ENCODE measurements around the gene NOS1AP. TPM values are rescaled to one million over a fixed set of nuclear protein-coding genes. Genes with fewer than 3 reads are reported as not detected.

The NOS1AP gene
- total and polyA plus RNA-seq, 4 donors: 0.97 to 4.8 (median 3.0) TPM

- intact Hi-C loops (cut with DNase I): no loop called here
- 83 to 92% methylated on average over 1 of the region's 1 CpG for WGBS, 2 donors
- DNase-seq (no peak), ATAC-seq (ENCODE audit: low FRiP score) (no peak)
- Histone ChIP-seq H3K36me3 (ENCODE audit: control insufficient read depth in 1 of 2, insufficient read depth in 2 of 2, low read length in 1 of 2) (no peaks in the 10 kb centered on the region), H3K9me3 (ENCODE audit: control insufficient read depth, low read length) (no peaks in the 10 kb centered on the region), H3K4me1 (ENCODE audit: control insufficient read depth in 1 of 2, insufficient read depth in 2 of 2, low read length in 2 of 2) (no peaks in the 10 kb centered on the region), H3K27ac (ENCODE audit: low read depth in 1 of 2, low read length in 2 of 2) (no peak overlapping the region), H3K27me3 (ENCODE audit: control insufficient read depth in 1 of 2, insufficient read depth in 2 of 2, low read length in 1 of 2) (no peaks in the 10 kb centered on the region), H3K4me3 (ENCODE audit: low read length in 2 of 2) (no peak overlapping the region)
These were observed 303.6 kb downstream of the NOS1AP start for GRCh38 chr1:162373072-162373427.

GRCh38 chr1:162373541-162374260 is 304.2 kb downstream of the NOS1AP start:
- WGBS, 2 donors: 93 to 95% methylated on average over 8 of the region's 8 CpGs
- DNase-seq (no peak), ATAC-seq (ENCODE audit: low FRiP score) (no peak)
- intact Hi-C loops (cut with DNase I): no loop called here
- no peaks in the 10 kb centered on the region for H3K4me1 ChIP-seq (ENCODE audit: control insufficient read depth in 1 of 2, insufficient read depth in 2 of 2, low read length in 2 of 2)
- H3K4me3 ChIP-seq (ENCODE audit: low read length in 2 of 2): no peak overlapping the region
- no peak overlapping the region for H3K27ac ChIP-seq (ENCODE audit: low read depth in 1 of 2, low read length in 2 of 2)
- H3K9me3 ChIP-seq (ENCODE audit: control insufficient read depth, low read length): no peaks in the 10 kb centered on the region
- H3K27me3 ChIP-seq (ENCODE audit: control insufficient read depth in 1 of 2, insufficient read depth in 2 of 2, low read length in 1 of 2): no peaks in the 10 kb centered on the region
- no peaks in the 10 kb centered on the region for H3K36me3 ChIP-seq (ENCODE audit: control insufficient read depth in 1 of 2, insufficient read depth in 2 of 2, low read length in 1 of 2)

DNA sequence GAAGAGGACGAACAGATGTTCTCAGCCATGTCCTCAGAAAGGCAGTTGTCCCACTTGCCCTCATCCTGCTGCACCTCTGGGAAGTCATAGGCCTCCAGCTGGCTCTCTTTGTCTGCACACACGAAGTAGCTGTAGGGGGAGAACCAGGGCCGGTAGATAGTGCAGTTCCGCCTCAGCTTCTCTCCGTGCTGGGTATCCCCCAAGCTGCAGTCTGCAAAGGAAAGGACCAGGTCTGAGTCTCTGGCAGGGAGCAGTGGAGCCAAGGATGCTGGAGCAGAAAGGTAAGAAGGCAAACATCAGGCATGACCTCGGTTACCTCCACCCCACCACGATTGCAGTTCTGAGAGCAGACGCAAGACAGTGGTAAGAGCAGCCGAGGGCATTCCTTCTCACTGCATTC is 304.9 kb downstream of the NOS1AP start:
- no peaks in the 10 kb centered on the region for H3K36me3 ChIP-seq (ENCODE audit: control insufficient read depth in 1 of 2, insufficient read depth in 2 of 2, low read length in 1 of 2)
- no peak for ATAC-seq (ENCODE audit: low FRiP score)

GRCh38 chr1:162375463-162375862 is 306.0 kb downstream of the NOS1AP start:
- no peak for DNase-seq
- 81 to 83% methylated on average over 8 of the region's 8 CpGs for WGBS, 2 donors
- Histone ChIP-seq H3K4me3 (ENCODE audit: low read length in 2 of 2) (no peak overlapping the region), H3K27ac (ENCODE audit: low read depth in 1 of 2, low read length in 2 of 2) (no peak overlapping the region), H3K9me3 (ENCODE audit: control insufficient read depth, low read length) (no peaks in the 10 kb centered on the region), H3K27me3 (ENCODE audit: control insufficient read depth in 1 of 2, insufficient read depth in 2 of 2, low read length in 1 of 2) (no peaks in the 10 kb centered on the region), H3K4me1 (ENCODE audit: control insufficient read depth in 1 of 2, insufficient read depth in 2 of 2, low read length in 2 of 2) (no peaks in the 10 kb centered on the region), H3K36me3 (ENCODE audit: control insufficient read depth in 1 of 2, insufficient read depth in 2 of 2, low read length in 1 of 2) (no peaks in the 10 kb centered on the region)
- no peak for ATAC-seq (ENCODE audit: low FRiP score)
- intact Hi-C loops (cut with DNase I): no loop called here

More for the DNA sequence above, 304.9 kb downstream of the NOS1AP start:
- no peaks in the 10 kb centered on the region for H3K27me3 ChIP-seq (ENCODE audit: control insufficient read depth in 1 of 2, insufficient read depth in 2 of 2, low read length in 1 of 2)
- H3K9me3 ChIP-seq (ENCODE audit: control insufficient read depth, low read length): no peaks in the 10 kb centered on the region
- H3K4me3 ChIP-seq (ENCODE audit: low read length in 2 of 2): no peak overlapping the region
- WGBS, 2 donors: 91% methylated on average over 9 of the region's 9 CpGs
- H3K4me1 ChIP-seq (ENCODE audit: control insufficient read depth in 1 of 2, insufficient read depth in 2 of 2, low read length in 2 of 2): no peaks in the 10 kb centered on the region
- H3K27ac ChIP-seq (ENCODE audit: low read depth in 1 of 2, low read length in 2 of 2): no peak overlapping the region
- intact Hi-C loops (cut with DNase I): no loop called here
- no peak for DNase-seq

DNA sequence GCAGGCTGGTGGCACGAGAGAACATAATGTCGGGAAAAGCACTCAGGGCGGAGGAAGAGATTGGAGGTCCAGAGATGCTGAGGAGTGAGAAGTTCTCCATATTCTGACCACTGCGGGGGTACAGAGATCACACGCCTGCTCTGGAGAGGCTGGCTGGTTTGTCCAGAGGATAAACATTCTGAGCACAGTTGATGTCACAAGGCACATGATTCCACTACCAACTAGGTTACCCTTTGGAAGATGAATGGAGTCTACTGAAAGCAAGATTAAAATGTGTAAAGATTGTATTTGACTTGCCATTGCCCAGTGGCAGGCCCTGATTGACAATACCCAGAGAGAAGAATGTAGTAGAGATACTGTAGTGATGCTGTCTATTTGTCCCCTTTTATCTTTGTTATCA is 307.2 kb downstream of the NOS1AP start, which contains the start of gene SPATA46:
Gene SPATA46, minus strand, starts transcription at position 164 of the 400 bp plus-strand sequence. Its CDS starts 64 bp downstream, at position 100.
- no peak for DNase-seq

GRCh38 chr1:162380061-162380846 is 310.8 kb downstream of the NOS1AP start:
- no peak for DNase-seq
- whole genome bisulfite sequencing, 2 donors: 84 to 97% methylated on average over 6 of the region's 6 CpGs
- Histone ChIP-seq H3K4me3 (ENCODE audit: low read length in 2 of 2) (no peak overlapping the region), H3K9me3 (ENCODE audit: control insufficient read depth, low read length) (no peaks in the 10 kb centered on the region), H3K4me1 (ENCODE audit: control insufficient read depth in 1 of 2, insufficient read depth in 2 of 2, low read length in 2 of 2) (no peaks in the 10 kb centered on the region), H3K27me3 (ENCODE audit: control insufficient read depth in 1 of 2, insufficient read depth in 2 of 2, low read length in 1 of 2) (no peaks in the 10 kb centered on the region), H3K27ac (ENCODE audit: low read depth in 1 of 2, low read length in 2 of 2) (no peak overlapping the region), H3K36me3 (ENCODE audit: control insufficient read depth in 1 of 2, insufficient read depth in 2 of 2, low read length in 1 of 2) (no peaks in the 10 kb centered on the region)
- ATAC-seq (ENCODE audit: low FRiP score): no peak
- intact Hi-C loops (cut with DNase I): no loop called here

More for the DNA sequence above, 307.2 kb downstream of the NOS1AP start, which contains the start of gene SPATA46:
- no peak for ATAC-seq (ENCODE audit: low FRiP score)
- no peak within 1 kb of the TSS for H3K27ac ChIP-seq (ENCODE audit: low read depth in 1 of 2, low read length in 2 of 2)
- no peaks in the 10 kb centered on the region for H3K4me1 ChIP-seq (ENCODE audit: control insufficient read depth in 1 of 2, insufficient read depth in 2 of 2, low read length in 2 of 2)
- H3K9me3 ChIP-seq (ENCODE audit: control insufficient read depth, low read length): no peaks in the 10 kb centered on the region
- intact Hi-C loops (cut with DNase I): no loop called here
- no peaks in the 10 kb centered on the region for H3K36me3 ChIP-seq (ENCODE audit: control insufficient read depth in 1 of 2, insufficient read depth in 2 of 2, low read length in 1 of 2)
- 94 to 95% methylated on average over 5 of the region's 5 CpGs for WGBS, 2 donors
- no peak within 1 kb of the TSS for H3K4me3 ChIP-seq (ENCODE audit: low read length in 2 of 2)
- H3K27me3 ChIP-seq (ENCODE audit: control insufficient read depth in 1 of 2, insufficient read depth in 2 of 2, low read length in 1 of 2): no peaks in the 10 kb centered on the region

- Histone ChIP-seq H3K9me3 (ENCODE audit: control insufficient read depth, low read length) (no peaks in the 10 kb centered on the region), H3K27me3 (ENCODE audit: control insufficient read depth in 1 of 2, insufficient read depth in 2 of 2, low read length in 1 of 2) (no peaks in the 10 kb centered on the region), H3K27ac (ENCODE audit: low read depth in 1 of 2, low read length in 2 of 2) (no peak within 1 kb of the TSS), H3K4me1 (ENCODE audit: control insufficient read depth in 1 of 2, insufficient read depth in 2 of 2, low read length in 2 of 2) (no peaks in the 10 kb centered on the region), H3K4me3 (ENCODE audit: low read length in 2 of 2) (no peak within 1 kb of the TSS), H3K36me3 (ENCODE audit: control insufficient read depth in 1 of 2, insufficient read depth in 2 of 2, low read length in 1 of 2) (no peaks in the 10 kb centered on the region)
- DNase-seq (no peak), ATAC-seq (ENCODE audit: low FRiP score) (no peak)
- intact Hi-C loops (cut with DNase I): no loop called here
- 95 to 96% methylated on average over 3 of the region's 3 CpGs for WGBS, 2 donors
These were observed 311.9 kb downstream of the NOS1AP start, which contains the start of gene C1orf226 for GRCh38 chr1:162381383-162381782. TSS of gene C1orf226 (plus strand) at chr1:162381728. CDS start at chr1:162381902, 174 bp downstream.

DNA sequence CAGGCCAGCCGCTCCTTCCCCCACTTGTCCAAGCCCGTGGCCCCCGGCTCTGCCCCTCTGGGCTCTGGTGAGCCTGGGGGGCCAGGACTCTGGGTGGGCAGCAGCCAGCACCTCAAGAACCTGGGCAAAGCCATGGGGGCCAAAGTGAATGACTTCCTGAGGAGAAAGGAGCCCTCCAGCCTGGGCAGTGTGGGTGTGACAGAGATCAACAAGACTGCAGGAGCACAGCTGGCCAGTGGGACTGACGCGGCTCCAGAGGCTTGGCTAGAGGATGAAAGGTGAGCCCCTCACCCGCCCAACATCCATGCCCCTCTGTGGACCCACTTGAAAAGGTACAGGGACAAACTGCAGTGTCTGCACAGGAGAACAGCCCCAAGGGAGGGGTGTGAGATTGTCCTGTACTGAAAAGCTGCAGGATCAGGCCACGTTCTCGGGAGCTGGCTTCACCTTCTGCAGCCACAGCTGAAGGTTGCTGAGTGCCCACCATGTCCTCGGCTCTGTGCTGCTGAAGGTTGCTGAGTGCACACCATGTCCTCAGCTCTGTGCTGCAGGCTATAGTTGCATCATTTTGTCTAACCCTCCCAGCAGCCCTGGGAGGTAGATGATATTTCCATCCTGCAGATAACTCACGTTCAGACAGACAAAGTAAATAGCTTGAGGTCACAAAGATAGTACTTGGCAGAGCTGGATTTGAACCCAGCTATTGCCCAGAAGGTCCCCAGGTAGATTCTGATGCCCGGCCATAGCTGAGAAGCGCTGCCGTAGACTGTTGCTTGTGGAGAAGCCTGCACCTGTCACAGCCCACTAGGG is 312.7 kb downstream of the NOS1AP start:
- no peaks in the 10 kb centered on the region for H3K27me3 ChIP-seq (ENCODE audit: control insufficient read depth in 1 of 2, insufficient read depth in 2 of 2, low read length in 1 of 2)
- no peak for DNase-seq
- WGBS, 2 donors: 90 to 94% methylated on average over 13 of the region's 13 CpGs
- no peak overlapping the region for H3K4me3 ChIP-seq (ENCODE audit: low read length in 2 of 2)
- ATAC-seq (ENCODE audit: low FRiP score): no peak
- intact Hi-C loops (cut with DNase I): no loop called here
- no peaks in the 10 kb centered on the region for H3K9me3 ChIP-seq (ENCODE audit: control insufficient read depth, low read length)
- no peaks in the 10 kb centered on the region for H3K4me1 ChIP-seq (ENCODE audit: control insufficient read depth in 1 of 2, insufficient read depth in 2 of 2, low read length in 2 of 2)
- H3K27ac ChIP-seq (ENCODE audit: low read depth in 1 of 2, low read length in 2 of 2): no peak overlapping the region
- no peaks in the 10 kb centered on the region for H3K36me3 ChIP-seq (ENCODE audit: control insufficient read depth in 1 of 2, insufficient read depth in 2 of 2, low read length in 1 of 2)

Data from aorta (tissue), 5 donors.